HG03039 (cell line): ENCODE results near the gene MCF2L.
"Not testable (repeated sequence)": the region's sequence is repeated elsewhere in the genome, so short reads cannot be mapped to it uniquely, and the experiment has no call there.

ENCODE experiments used
- ATAC-seq: cut with Tn5 transposase; IDR thresholded peaks from one replicate; pipeline ENCODE4 v1.9.1; 2021; ENCODE audit warnings: mild to moderate bottlenecking, moderate library complexity; ENCODE audit not compliant: unreplicated experiment

The MCF2L gene

DNA sequence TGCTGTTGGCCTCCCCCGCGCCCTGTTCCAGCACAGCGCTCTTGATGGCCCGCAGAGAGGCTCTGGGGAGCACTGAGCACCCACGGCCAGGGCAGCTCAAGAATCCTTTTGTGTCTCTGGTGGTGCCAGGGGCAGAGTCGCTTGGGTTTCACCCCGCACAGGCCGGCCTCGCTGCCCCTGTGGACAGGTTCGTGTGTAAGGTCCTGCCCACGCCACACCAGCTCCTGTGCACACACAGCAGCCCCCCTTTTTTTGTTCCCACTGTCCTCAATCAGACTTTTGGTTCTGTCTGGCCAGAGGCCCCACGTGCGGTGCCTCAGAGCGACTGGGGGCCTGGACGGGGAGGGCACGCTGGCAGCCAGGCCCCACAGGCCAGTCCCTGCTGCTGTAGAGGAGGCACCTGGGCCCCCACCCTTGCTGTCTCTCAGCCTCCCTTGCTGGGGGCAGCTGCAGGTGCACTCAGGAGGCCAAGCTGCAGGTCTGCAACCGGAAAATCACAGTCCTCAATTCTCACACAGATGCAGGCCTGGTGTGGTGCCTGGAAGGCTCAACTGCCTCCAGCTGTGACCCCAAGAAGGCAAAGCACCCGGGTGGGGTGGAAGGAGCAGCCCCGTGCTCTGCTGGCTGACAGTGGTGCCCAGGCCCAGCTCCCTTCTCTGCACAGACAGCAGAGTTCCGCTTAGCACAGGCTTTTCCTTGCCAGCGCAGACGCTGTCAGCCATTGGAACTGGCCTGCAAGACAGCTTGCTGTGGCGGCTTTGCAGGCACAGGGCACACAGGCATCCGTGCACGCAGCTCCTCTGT, 124.0 kb downstream of the MCF2L start:
- no peak for ATAC-seq

DNA sequence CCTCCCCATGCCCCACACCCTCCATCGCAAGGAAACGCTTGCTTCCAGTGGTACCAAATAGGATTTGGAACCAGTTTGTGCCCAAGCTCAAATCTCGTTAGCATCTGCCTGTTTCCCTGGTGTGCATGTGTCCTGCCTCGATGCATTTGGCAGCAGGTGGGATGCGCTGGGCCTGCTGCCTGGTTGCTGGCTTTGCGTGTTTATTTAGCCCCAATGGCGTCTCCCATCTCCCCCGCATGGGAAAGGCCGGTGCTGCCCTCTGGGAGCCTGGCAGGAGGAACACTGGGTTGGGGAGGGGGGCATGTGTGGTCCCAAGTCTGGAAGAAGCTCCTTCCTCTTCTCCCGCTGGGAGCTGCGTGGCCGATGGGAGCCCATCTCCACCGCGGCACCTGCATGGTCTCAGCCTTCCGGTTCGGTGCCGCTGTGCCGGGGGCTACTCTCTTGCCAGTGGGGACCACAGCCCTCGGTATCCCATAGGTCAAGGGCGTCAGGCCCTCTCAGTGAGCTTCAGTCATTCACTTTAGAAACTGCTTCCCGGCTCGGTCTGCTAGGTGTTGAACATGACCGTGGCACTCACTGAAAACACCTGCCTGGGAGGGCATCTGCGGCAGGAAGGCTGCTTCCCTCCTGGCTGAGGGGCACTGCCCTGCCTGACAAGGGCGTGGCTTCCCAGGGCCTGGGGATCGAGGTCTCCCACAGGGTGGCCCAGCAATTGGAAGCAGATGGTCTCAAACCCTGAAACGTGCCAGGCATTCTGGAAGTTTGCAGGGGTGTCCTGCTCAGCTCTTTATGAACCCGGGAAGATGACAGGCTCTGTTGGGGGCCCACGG, 124.8 kb downstream of the MCF2L start:
- no peak for ATAC-seq

DNA sequence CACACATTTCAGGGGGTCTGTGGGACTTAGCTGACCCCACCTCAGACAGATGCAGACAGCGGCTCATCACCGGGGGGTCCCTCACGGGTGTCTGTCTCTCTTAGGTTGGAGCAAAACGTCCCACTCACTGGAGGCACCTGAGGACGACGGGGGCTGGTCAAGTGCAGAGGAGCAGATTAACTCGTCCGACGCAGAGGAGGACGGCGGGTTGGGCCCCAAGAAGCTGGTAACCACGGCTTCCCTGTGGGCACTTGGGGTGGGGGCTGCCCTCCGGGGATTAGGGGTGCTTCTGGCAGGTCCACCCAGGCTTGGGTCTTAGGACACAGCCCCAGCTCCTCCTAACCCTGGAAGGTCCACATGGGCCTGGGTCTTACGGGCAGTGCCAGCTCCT, 125.4 kb downstream of the MCF2L start:
- no peak for ATAC-seq

DNA sequence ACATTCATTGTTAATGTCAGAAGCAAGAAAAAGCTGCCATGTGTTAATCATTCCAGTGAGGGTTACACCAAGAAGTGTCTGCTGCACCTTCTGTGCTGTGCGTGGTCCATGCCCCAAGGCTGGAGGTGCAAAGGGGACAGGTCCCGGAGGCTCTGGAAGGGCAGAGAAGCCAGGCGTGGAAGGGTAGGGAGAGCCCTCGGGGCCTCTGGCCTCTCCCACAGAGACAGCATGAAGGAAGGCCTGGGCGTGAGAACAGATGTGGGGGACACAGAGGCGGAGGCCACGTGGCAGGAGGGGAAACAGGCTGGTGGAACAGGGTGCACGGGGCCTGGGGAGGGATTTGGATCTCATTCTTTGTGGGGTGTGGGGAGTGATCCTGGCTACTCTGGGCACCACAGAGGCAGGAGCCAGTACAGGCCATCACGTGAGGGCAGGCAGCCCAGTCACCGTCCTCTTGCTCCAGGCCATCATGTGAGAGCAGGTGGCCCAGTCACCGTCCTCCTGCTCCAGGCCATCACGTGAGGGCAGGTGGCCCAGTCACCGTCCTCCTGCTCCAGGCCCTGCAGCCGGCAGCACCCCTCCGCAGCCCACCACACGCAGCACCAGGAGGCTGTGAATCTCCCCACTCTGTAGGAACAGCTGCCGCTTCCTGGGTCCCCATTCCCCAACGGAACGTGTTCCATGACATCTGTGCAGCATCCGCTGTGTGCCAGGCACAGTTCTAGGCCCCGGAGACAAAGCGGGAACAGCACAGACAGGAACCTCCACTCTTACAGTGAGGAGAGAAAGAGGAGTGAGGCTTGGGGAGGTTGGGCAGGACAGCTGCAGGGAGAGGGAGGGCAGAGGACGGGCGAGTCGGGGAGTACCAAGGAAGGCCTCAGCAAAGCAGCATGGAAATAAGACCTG, 126.4 kb downstream of the MCF2L start:
- ATAC-seq = no peak

DNA sequence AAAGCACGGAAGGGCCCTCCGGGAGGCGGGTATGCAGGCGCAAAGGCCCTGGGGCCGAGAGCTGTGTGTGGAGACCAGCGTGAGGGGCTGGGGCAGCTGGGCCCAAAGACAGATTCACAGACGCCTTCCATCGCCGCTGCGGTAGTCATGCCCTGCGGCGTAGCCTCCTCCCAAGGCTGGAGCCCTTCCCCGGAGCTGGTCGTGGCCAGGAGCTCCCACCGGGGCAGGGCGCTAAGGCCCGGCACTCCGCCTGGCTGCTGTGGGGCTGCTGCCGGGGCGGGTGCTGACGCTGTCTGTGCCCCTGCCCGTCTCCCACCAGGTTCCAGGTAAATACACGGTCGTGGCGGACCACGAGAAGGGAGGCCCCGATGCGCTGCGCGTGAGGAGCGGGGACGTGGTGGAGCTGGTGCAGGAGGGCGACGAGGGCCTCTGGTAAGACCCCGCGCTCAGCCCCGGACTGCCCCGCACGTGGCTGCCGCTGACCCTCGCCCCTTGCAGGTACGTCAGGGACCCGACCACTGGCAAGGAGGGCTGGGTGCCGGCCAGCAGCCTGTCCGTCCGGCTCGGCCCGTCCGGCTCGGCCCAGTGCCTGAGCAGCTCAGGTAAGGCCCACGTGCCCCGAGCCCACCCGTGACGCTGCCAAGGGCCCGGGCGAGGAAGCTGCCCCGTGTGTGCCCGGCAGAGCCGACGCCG, 127.2 kb downstream of the MCF2L start:
- no peak for ATAC-seq

DNA sequence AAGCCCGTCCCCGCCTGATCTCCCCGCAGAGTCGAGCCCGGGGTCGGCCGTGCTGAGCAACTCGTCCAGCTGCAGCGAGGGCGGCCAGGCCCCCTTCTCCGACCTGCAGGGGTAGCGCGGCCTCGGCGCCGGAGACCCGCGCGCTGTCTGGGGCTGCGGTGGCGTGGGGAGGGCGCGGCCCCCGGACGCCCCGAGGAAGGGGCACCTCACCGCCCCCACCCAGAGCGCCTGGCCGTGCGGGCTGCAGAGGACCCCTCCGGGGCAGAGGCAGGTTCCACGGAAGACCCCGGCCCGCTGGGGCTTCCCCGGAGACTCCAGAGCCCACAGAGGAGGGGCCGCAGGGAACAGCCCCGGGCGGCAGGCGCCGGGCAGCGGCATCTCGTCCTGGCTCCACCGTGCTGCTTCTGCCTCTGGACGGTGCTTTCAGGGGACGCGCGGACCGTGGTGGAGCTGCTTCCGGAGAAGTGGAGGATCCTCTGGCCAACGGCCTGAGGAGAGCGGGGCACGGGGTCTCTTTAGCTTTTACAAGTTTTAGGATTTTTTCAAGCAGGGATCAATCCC, 127.8 kb downstream of the MCF2L start:
- no peak for ATAC-seq

DNA sequence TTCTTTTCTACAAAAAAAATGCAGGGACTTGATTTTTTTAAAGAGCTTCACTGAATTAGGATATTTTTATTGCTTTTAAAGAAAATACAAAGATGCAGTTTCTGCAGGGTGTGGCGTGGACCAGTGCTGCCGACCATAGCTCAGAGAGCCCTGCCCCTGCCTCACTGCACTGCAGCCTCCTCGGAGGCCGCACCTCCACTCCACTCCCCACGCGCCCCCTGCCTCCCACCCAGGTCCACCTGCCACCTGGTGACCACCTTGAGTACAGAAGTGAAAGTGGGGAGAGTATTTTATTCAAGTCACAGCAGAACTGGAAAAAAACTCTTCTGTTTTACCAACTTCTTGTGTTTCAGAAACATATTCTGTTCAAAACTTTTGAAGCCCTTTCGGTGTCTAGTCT, 128.6 kb downstream of the MCF2L start:
- ATAC-seq = no peak

DNA sequence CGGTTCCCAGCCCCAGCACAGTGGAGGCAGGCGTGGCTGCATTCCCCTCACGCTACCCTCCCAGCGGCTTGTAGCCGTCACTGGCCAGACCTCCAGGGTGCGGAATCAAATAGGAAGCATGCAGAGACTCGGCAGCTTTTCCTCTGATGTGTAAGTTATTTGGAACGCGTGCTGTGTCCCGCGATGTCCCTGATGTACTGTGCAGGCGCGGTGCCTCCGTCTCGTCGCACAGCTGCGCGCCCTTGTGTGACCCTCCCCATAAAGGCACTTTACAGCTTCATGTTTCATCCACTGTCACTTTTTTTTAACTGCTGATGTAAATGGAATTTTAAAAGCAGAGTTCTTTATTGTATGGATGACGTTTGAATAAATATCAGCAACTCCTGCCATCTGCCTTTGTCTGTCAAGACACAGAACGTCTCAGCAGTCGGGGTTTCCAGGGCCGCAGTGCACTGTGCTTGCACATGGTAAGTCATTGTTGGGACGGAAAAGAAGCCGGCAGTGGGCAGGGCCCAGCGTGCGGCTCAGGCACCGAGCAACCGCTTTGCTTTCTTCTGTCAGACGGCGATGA, 129.2 kb downstream of the MCF2L start:
- ATAC-seq = no peak

DNA sequence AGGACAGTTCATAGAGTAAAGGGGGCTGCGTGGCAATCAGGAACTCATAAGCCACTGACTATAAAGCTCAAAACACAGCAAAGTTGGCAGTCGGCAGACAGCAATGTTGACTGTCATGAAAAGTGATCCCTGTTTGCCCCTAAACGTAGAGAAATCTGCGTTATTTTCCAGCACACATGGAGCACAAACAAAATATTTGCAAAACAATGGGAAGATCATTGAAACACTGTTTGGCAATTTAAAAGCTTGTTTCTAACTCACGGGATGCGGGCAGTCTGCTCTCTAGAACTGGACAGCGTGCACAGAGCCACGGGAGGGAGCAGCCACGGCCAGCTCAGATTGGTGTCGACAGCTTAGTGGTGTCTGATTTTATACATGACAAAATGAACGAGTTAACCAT, 130.1 kb downstream of the MCF2L start:
- no peak for ATAC-seq

DNA sequence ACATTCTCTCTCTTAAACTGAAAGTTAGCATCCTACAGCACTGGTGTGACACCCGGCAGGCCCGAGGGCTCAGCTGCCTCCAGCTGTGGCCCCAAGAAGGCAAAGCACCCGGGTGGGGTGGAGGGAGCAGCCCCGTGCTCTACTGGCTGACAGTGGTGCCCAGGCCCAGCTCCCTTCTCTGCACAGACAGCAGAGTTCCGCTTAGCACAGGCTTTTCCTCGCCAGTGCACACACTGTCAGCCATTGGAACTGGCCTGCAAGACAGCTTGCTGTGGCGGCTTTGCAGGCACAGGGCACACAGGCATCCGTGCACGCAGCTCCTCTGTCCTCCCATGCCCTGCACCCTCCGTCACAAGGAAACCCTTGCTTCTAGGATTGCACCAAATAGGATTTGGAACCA, 133.3 kb downstream of the MCF2L start:
- ATAC-seq = not testable (repeated sequence)

DNA sequence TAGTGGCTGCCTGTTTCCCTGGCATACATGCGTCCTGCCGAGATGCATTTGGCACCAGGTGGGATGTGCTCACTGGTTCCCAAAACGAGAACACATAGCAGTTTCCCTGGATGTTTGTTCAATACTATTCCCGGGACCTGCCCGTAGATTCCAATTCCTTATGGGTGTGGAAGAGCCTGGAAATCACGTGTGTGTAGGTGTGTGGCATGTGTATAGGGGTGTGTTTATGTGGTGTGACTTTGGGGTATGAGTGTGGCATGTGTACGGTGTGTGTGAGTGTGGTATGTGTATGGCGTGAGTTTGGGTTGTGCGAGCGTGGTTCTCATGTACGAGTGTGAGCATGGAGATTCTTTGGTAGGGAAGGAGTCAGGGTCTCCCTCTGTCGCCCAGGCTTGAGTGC, 133.7 kb downstream of the MCF2L start:
- no peak for ATAC-seq

DNA sequence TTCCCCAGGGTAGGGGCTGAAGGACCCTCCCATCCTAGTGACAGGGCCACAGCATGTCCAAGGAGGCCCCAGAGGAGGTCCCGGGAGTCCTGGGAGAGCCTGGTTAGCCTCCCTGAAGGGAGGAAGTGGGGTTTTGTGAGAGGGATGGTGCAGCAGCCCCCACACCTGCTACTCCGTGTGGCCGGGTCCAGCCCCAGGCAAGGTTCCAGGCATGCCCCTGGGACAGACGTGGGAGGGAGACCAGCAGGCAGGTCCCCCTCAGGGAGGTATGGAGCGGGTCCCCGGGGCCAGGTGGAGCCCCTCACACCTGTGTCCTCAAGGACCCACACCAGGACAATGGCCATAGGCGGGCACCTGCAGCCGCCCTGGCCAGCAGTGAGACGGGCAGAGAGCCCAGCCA, 134.6 kb downstream of the MCF2L start:
- ATAC-seq = no peak

DNA sequence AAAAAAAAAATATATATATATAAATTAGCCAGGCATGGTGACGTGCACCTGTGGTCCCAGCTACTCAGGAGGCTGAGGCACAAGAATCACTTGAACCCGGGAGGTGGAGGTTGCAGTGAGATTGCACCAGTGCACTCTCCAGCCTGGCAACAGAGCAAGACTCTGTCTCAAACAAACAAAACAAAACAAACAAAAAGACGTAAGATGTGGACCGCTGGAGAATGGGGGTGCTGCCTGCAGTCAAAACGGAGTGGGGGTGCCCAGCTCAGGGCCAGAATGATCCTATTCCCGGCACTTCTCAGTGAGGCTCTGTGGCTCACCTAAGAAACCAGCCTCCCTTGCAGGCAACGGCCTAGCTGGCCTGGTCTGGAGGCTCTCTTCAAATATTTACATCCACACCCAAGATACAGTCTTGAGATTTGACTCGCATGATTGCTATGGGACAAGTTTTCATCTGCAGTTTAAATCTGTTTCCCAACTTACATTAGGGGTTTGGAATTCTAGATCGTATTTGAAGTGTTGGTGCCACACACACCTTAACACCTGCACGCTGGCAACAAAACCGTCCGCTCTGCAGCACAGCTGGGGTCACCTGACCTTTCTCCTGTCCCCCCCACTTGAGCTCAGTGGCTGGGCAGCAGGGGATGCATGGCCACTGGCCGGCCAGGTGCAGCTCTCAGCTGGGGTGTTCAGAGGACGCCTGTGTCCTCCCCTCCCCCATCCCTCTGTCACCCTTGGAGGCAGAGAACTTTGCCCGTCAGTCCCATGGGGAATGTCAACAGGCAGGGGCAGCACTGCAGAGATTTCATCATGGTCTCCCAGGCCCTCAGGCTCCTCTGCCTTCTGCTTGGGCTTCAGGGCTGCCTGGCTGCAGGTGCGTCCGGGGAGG, 136.3 kb downstream of the MCF2L start, which contains the start of gene F7:
Gene F7 (plus strand): TSS at position 760 of the 889 bp plus-strand sequence. CDS start 51 bp downstream, at position 811.
- no peak for ATAC-seq

DNA sequence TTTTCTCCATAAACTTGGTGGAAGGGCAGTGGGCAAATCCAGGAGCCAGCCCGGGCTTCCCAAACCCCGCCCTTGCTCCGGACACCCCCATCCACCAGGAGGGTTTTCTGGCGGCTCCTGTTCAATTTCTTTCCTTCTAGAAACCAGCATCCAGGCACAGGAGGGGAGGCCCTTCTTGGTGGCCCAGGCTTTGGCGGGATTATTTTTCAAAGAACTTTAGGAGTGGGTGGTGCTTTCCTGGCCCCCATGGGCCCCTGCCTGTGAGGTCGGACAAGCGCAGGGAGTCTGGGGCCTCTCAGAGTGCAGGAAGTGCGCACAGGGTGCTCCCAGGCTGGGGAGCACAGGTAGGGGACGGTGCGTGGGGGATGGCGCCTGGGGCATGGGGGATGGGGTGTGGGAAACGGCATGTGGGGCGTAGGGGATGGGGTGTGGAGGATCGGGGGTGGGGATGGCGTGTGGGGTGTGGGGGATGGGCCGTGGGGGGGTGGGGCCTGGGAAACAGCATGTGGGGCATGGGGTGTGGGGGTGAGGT, 137.0 kb downstream of the MCF2L start:
- no peak for ATAC-seq

DNA sequence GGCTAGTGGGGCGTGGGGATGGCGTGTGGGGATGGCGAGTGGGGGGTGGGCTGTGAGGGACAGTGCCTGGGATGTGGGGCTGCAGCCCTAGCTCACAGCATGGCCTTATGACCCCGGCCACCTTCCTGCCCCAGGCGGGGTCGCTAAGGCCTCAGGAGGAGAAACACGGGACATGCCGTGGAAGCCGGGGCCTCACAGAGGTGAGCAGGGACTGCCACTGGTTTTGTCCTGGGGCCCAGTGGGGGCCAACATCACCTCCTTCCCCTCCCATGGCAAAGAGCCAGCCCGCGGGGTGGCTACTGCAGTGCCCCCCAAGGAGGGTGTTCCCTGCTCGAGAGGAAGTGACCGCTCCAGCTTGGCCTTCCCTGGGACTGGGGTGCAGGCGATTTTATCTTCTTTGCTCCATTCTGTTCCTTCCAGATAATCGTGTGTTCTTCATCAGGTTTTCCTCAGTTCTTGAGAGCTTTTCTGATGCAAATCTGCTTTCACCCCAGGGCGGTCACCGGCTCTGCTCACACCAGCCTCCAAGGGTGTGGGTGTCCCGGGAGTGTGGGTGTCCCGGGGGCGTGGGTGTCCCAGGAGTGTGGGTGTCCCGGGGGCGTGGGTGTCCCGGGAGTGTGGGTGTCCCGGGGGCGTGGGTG, 137.8 kb downstream of the MCF2L start:
- ATAC-seq = no peak

DNA sequence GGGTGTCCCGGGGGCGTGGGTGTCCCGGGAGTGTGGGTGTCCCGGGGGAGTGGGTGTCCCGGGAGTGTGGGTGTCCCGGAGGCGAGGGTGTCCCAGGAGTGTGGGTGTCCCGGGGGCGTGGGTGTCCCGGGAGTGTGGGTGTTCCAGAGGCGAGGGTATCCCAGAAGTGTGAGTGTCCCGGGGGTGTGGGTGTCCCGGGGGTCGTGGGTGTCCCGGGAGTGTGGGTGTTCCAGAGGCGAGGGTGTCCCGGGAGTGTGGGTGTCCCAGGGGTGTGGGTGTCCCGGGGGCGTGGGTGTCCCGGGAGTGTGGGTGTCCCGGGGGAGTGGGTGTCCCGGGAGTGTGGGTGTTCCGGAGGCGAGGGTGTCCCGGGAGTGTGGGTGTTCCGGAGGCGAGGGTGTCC, 139.5 kb downstream of the MCF2L start:
- ATAC-seq = not testable (repeated sequence)

DNA sequence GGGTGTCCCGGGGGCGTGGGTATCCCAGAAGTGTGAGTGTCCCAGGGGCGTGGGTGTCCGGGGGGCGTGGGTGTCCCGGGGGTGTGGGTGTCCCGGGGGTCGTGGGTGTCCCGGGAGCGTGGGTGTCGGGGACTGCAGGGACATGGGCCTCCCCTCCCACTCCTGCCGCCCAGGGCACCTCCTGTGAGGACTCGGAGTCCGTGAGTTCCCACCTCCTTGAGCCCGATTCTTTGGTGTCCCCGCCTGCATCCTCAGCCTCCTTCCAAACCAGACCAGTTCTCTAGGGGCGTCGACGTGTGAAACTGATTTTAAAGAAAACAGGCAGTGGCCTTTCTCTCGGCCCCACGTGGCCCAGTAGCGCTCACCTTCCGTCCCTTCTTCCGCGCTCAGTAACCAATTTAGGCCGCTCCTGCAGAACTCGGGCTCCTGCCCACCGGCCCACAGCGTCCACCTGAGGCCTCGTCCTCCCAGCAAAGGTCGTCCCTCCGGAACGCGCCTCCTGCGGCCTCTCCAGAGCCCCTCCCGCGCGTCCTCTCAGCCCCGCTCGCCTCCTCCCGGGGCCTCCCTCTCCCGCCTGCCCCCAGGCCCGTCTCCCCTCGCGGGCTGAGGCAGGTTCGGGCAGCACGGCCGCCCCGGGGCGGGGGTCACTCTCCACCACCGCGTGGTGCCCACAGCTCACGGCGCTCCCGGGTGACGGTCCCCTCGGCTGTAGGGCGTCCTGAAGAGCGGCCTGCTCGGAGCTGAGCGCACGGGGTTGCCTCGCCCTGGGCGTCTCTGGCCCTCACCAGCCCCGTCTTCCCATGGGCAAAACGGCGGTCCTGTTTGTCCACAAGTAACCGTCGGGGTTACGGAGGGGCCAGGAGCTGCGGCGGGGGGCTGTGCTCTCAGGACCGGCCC, 140.4 kb downstream of the MCF2L start:
- no peak for ATAC-seq
